Brain pericyte (primary cell): ENCODE data around the gene NLRP12.
"Not testable (repeated sequence)": the region's sequence is repeated elsewhere in the genome, so short reads cannot be mapped to it uniquely, and the experiment has no call there.

Experiments used
- DNase-seq: peaks from one replicate; pipeline ENCODE4 v3.0.0-alpha.2; 2012; ENCODE audit warnings: low read depth, low spot score

NLRP12 gene

DNA sequence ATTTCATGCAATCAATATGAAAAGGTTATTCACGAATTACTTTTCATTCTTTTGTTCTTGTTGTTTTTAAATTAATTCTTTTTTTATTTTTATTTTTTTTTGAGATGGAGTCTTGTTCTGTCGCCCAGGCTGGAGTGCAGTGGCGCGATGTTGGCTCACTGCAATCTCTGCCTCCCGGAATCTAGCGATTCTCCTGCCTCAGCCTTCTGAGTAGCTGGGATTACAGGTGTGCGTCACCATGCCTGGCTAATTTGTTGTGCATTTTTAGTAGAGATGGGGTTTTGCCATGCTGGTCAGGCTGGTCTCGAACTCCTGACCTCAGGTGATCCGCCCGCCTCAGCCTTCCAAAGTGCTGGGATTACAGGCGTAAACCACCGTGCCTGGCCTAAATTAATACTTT, 16.1 kb upstream of the NLRP12 start:
- DNase-seq: not testable (repeated sequence)

DNA sequence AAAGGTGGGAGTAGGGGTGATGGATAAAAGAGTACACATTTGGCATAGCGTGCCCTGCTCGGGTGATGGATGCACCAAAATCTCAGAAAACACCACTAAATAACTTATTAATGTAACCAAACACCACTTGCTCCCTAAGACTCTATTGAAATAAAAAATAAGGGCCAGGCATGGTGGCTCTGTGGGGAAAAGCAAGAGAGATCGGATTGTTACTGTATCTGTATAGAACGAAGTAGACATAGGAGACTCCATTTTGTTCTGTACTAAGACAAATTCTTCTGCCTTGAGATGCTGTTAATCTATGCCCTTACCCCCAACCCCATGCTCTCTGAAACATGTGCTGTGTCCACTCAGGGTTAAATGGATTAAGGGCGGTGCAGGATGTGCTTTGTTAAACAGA, 14.3 kb upstream of the NLRP12 start:
- DNase-seq: not testable (repeated sequence)

DNA sequence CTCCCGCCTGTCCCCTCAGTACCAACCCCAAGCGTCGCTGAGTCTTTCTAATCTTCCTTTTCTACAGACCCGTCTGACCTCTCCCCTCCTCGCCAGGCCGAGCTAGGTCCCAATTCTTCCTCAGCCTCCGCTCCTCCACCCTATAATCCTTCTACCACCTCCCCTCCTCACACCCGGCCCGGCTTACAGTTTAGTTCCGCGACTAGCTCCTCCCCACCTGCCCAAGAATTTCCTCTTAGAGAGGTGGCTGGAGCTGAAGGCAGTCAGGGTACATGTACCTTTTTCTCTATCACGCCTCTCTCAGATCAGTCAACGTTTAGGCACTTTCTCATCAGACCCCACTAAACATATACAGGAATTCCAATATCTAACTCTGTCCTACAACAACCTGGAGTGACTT, 8.7 kb upstream of the NLRP12 start:
- not testable (repeated sequence) for DNase-seq

DNA sequence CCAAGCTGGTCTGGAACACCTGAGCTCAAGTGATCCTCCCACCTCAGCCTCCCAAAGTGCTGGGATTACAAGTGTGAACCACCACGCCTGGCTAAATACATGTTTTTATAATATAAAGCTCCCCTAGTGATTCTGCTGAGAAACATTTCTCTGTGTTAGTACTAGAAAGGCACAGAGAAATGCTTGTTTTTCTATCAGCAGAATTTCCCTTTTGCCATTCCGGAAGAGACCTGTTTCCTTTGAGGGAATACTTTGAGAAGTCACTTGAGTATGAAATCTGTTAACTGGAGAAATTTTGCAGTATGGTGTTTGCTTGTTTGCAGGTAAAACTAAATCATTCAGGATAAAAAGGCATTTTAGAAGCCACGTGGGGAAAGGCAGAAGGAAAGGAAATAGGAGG, 4.4 kb upstream of the NLRP12 start:
- DNase-seq: no peak

DNA sequence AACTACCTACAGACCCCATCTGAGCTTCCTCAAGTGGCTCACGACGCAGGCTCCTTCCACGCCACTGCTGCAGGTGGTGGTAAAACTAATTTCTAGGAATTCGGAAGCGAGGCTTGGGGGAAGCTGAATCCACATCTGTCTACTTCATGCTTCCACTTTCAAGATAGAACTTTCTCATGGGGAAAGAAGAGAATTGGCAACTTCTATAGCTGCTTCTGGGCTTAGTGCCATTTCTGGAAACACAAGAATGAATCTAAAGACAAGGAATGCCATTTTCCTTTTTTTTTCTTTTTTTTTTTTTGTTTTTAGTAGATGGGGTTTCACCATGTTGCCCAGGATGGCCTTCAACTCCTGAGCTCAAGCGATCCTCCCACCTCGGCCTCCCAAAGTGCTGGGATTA, 2.8 kb upstream of the NLRP12 start:
- no peak for DNase-seq

DNA sequence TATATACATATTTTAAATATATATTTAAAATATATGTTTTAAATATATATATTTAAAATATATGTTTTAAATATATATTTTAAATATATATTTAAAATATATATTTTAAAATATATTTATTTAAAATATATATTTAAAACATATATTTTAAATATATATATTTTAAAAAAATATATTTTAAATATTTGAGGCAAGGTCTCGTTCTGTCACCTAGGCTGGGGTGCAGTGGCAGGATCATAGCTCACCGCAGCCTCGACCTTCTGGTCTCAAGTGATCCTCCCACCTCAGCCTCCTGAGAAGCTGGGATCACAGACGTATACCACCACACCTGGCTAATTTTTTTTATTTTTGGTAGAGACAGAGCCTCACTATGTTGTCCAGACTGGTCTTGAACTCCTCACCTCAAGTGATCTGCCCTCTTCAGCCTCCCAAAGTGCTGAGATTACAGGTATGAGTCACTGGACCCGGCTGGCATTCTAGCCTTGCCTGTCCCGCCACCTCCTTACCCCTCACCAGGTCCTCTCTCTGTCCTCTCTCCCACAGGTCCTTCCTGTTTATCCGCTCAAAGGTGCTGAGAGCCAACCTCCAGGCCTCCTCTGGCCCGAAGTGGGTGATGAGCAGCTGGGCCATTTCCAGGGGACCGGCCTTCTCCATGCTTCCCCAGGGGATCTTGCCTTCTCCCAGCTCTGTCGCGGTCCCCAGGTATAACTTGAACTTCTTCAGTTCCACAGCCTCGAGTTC, 564 bp downstream of the NLRP12 start:
- no peak for DNase-seq

- no peak for DNase-seq
Measured at GRCh38 chr19:53819861-53820260, 4.3 kb downstream of the NLRP12 start.

DNA sequence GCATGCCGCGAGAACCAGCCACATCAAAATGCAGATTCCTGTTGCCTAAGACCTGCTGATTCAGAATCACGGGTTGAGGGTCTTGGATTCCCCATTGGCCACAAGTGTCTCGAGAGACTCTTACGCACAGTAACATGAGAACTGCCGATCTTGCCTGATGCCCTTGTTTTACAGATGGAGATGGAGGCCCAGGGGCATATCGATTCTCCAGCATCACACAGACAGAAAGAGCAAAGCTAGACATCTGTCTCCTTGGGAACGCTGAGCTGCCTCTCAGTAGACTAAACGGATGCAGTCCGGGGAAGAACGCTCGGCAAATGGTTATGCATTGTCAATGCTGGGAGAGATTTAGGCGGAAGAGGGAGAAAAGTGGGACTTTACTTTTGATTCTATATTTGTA, 5.4 kb downstream of the NLRP12 start:
- DNase-seq: no peak

DNA sequence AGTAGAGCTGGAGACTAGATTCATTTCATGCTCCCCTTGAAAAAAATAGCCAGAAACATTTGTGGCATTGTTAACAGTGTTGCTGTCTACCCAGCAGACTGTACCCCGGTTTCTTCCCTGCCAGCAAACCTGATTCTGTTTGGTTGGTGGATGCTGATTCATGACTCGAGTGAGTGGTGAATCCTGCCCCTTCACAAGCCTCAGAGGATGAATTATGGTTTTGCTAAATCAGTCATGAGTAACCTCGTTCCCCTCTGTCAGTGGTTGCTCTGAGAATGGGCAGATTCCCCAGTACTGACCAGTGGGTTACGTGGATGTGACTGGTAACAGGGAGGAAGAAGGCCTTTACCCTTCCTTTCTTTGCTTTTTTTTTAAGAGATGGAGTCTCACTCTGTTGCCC, 10.1 kb downstream of the NLRP12 start:
- DNase-seq: no peak

DNA sequence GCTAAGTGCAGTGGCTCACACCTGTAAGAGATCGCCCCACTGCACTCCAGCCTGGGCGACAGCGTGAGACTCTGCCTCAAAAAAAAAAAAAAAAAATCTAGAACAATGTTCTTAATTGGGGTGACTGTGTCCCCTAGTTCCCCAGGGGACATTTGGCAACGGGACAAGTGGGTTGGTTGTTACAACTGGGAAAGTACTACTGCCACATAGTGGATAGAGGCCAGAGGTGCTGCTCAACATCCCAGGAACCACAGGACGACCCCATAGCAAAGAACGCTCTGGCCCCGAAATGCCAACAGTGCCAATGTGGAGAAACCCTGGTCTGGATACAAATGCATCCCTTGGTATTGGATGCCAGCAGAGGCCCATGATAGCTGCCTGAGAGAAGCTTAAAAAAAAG, 11.8 kb downstream of the NLRP12 start:
- DNase-seq: no peak

DNA sequence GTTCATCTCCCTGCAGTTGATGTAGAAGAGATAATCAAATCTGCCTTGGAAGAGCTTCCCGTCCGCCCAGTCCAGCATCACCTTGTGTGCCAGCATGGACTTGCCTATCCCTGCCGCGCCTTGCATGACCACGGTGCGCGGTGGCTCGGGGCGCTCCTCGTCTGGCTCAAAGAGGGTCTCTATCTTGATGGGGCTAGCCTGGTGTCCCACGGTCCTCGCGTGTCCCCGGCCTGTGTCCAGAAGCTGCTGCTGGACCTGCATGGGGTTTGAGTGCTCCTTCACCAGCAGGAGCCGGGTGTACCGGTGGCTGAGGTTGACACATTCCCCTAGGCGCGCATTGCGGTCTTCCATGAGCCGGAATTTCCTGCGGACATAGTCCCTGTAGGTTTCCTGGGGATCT, 13.2 kb downstream of the NLRP12 start:
- DNase-seq: no peak

DNA sequence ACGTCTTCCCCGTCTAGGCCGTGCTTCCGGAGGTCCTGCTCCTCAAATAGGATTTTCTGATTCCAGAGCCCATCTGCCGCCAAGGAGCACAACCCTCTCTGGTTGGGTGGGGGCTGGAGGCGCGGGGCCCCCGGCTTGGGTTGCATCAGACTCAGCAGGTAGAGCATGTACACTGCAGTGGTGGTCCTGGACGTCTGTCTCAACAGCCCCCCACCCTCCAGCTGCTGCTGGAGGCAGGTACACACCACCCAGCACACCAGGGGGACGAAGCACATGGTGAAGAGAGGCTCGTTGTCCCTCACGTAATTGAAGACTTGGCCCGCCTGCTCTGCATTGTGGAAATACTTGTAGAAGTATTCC, 13.9 kb downstream of the NLRP12 start:
- no peak for DNase-seq

DNA sequence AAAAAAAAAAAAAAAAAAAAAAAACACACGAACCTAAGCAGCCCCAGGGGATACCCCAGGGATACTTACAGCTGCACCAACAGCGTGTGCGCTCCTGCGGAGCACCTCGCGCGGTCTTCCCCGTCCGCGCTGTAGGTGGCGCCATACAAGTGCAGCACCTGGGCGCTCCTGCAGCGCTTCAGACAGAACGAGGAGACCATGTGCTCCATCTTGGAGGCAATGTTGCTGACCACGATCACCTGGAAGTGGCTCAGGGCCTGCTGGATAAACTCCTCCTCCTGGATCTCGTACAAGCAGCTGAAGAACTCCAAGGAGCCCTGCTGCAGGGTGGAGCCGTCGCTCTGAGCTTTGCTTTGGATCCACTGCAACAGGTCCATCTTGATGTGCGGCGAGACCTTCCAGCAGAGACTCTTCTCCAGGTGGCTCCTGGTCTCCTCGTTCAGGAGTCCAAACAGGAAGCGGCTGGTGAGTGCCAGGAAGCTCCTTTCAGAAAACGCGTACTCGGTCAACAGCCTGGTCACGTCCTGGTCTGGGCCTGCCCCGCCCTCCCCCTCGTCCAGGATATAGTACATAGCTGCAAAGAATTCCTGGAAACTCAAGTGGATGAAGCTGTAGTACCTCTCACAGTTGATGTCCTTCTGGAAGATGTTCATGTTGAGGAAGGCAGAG, 14.5 kb downstream of the NLRP12 start:
- DNase-seq: no peak

- DNase-seq: no peak
Measured at GRCh38 chr19:53808710-53809125, 15.4 kb downstream of the NLRP12 start.

DNA sequence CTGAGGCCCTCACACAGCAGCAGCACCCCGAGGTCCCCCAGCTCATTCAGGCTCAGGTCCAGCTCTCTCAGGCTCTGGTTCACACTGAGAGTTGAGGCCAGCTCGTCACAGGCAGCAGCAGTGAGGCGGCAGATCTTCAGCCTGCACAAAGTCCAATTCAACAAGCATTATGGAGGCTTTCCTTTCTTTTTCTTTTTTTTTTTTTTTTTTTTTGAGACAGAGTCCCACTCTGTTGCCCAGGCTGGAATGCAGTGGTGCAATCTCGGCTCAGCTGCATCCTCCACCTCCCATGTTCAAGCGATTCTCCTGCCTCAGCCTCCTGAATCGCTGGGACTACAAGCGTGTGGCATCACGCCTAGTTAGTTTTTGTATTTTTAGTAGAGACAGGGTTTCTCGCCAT, 22.9 kb downstream of the NLRP12 start:
- no peak for DNase-seq

- DNase-seq: no peak
Measured at GRCh38 chr19:53795019-53795418, 29.1 kb downstream of the NLRP12 start.

- DNase-seq: peak; percentile 34
Measured at GRCh38 chr19:53792721-53793433, 31.2 kb downstream of the NLRP12 start.

DNA sequence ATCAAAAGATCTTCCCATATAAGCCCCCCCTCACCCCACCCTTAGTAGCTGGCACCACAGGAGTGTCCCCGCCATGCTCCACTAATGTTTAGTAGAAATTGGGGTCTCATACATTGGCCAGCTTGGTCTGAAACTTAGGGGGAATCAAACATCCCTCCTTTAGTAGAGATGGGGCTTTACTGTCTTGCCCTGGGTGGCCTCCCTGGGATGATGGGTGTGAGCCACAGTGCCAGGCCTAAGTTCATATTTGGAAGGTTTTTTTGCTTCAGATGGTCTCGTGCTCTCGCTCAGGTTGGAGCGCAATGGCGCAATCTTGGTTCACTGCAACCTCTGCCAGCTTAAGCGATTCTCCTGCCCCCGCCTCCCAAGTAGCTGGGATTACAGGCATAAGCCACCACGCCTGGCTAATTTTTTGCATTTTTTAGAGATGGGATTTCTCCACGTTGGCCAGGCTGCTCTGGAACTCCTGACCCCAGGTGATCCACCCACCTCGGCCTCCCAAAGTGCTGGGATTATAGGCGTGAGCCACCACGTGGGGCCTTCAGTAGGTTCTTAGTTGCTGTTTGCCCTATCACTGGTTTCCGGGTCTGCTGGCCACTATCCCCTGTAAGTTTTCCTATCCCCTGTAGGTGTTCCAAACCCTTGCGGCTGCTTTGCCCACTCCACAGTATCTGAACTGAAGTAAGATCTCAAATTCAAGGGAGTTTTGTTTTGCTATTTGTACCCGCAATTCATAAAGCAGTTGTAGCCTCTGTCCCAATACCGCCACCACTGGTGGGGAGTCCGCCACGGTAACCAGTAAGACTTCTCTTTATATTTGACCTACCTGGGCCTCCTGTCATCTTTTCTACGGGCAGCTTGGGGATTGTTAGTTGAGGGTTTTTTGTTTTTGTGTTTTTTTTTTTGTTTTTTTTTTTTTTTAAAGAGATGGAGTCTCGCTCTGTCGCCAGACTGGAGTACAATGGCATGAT, 34.1 kb downstream of the NLRP12 start:
- DNase-seq: no peak

DNA sequence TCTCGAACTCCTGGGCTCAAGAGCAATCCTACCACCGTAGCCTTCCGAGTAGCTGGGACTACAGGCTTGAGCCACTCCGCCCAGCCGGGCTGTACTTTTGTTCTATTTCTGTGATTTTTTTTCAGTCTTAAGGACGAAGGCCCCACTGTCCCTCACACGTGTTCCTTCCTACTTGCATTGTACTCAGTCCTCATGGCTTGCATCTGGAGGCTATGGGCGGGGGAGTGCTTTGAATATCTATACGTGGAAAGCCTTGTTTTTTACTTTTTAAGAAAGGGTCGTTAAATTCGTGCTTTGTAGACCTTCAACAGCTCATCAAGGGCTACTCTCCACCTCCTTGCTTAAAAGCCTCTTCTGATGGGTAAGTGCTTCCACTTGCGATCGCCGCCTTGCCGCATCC, 36.8 kb downstream of the NLRP12 start:
- DNase-seq: no peak

DNA sequence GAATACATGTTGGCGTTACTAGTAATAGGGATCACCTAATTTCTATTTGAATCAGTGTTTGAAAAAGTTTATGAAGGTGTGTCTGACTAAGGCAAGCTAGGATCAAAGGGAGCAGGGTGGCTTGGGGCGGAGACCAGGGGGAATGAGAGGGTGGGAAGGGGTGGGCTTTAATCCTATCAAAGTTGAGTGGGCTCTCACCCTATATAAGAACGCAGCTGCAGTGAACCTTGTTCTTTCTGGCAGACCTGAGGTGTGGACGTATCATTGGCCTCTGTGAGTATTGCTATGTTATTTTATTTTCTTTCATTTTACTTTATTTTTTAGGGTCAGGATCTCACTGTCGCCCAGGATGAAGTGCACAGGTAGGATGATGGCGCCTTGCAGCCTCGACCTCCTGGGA, 37.4 kb downstream of the NLRP12 start:
- no peak for DNase-seq

- DNase-seq: no peak
Measured at GRCh38 chr19:53785196-53785889, 38.8 kb downstream of the NLRP12 start.
